Sigmoid colon (tissue), 4 donors: ENCODE results near the gene LAIR1.

Source experiments
- EP300 ChIP-seq, 4 donors: sonication (generic); formaldehyde crosslinking; IDR thresholded peaks; one replicate each; pipeline ENCODE4 v1.6.1; 2017; ENCODE audit warnings: antibody characterized with exemption in 4 of 4
- POLR2A ChIP-seq, 2 donors: fragments of 450-650 bp; IDR thresholded peaks; one replicate each; pipeline ENCODE4 v1.6.1; 2016; ENCODE audit warnings: antibody characterized with exemption in 2 of 2, mild to moderate bottlenecking in 2 of 2, moderate library complexity in 2 of 2

DNA sequence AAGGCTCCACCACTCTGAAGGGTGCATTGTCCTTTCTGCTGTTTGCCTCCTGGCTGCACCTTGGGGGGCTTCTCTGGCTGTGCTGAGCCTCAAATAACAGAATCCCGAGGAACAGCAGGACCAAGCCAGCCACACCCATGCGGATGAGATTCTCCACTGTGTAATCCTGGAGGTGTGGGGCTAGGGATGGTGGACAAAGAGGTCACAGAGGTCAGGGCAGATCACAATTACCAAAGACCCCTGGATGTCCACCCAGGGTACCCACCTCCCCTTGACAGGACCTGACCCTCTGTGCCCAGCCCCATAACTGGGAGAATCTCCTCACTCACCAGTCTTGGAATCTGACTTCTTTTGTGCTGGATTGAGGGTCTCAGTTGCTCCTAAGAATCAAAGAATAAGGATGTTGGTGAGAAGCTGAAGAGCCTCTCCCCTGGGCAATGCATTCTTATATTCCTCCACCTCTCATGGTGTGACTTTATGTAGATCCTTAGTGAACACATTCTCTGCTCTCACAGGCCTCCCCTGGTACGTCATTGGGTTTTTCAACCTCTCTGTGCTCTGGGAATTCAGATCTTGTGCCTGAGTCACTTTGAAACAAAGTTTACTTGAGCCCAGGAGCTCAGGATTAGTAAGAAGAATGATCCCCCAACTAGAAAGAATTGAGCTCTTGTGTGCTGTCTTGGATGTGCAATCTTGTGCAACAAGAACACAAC lies 31.0 kb downstream of the LAIR1 start:
- TF ChIP-seq POLR2A (IDR thresholded peaks at IDR 0.05) (no peak), EP300 (IDR thresholded peaks at IDR 0.05) (no peak)
